Retinal pigment epithelial cell (primary cell): Measurements from ENCODE around the gene USP20.

Experiments used
- DNase-seq: peaks from one replicate; pipeline ENCODE4 v3.0.0-alpha.2; 2010; ENCODE audit warnings: low read depth
- H3K4me3 ChIP-seq: 2 replicates; pipeline ENCODE4 v1.5.1; 2011; ENCODE audit warnings: mild to moderate bottlenecking, low read length, control low read depth, moderate library complexity
- CTCF ChIP-seq: conservative IDR thresholded peaks from 2 replicates; pipeline ENCODE4 v1.5.1; 2011; ENCODE audit warnings: low read depth, low read length, control low read depth, inconsistent platforms

USP20 gene

GRCh38 chr9:129895376-129896268 is 60.4 kb downstream of the USP20 start:
- H3K4me3 ChIP-seq = no peak overlapping the region
- no peak for DNase-seq
- no peak for TF ChIP-seq CTCF

DNA sequence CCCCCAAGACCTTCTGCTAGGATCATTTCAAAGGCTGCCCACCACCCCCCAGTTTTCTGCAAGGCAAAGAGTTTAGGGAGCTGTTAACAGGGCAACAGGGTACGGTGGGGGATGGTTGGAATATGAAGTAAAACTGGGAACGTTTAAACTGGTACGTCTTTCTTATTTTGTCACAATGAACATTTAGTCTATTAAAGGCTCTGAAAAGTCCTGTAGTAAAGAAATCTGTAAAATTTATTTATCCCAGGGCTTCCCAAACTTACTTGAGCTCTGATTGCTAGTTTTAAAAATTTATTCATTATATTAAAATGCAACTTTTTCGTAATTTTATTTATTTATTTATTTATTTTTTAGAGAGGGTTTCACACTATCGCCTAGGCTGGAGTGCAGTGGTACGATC is 62.0 kb downstream of the USP20 start:
- DNase-seq = no peak
- no peak for TF ChIP-seq CTCF
- no peak overlapping the region for H3K4me3 ChIP-seq

DNA sequence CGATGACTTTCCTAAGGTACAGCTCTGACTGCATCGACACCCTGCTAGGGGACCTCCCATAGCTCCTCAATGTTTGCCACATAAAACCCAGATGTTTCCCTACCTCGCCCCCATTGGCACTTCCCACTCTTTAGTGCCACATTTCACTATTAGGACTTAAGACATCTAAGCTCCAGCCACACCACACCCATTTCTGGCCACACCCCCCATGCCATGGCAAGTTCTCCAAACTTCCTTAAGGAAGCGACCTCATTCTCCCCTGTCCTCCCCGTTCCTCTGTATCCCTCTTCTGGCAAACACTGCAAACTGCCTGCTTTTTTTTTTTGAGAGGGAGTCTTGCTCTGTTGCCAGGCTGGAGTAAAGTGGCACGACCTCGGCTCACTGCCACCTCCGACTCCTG is 62.9 kb downstream of the USP20 start:
- DNase-seq = no peak
- H3K4me3 ChIP-seq = no peak overlapping the region
- no peak for TF ChIP-seq CTCF

GRCh38 chr9:129899620-129900019 is 64.4 kb downstream of the USP20 start:
- no peak overlapping the region for H3K4me3 ChIP-seq
- TF ChIP-seq CTCF = no peak
- DNase-seq = no peak

- no peak for TF ChIP-seq CTCF
- H3K4me3 ChIP-seq = no peak overlapping the region
- no peak for DNase-seq
Observed at GRCh38 chr9:129900263-129901027, 65.2 kb downstream of the USP20 start.

GRCh38 chr9:129901993-129902739 is 66.9 kb downstream of the USP20 start:
- DNase-seq = no peak
- no peak overlapping the region for H3K4me3 ChIP-seq
- no peak for TF ChIP-seq CTCF
